Lower leg skin (tissue), 4 donors: Measurements from ENCODE around the gene PHF13. TPM values are rescaled to one million over a fixed set of nuclear protein-coding genes. Genes with fewer than 3 reads are reported as not detected.
"Not testable (repeated sequence)": the region's sequence is repeated elsewhere in the genome, so short reads cannot be mapped to it uniquely, and the experiment has no call there.

ENCODE experiments used
- DNase-seq, 2 donors: peaks; one replicate each; pipeline ENCODE4 v3.0.0-alpha.2; 2019; ENCODE audit warnings: low spot score in 2 of 2
- H3K4me3 ChIP-seq: fragments of 200-600 bp; sonication (generic); 2 replicates; pipeline ENCODE4 v1.5.1; 2017; ENCODE audit warnings: mild to moderate bottlenecking, low read depth; ENCODE audit not compliant: poor library complexity, severe bottlenecking
- CTCF ChIP-seq, 3 donors: fragments of 450-650 bp; IDR thresholded peaks; one replicate each; pipeline ENCODE4 v1.5.1; 2016; ENCODE audit warnings: antibody characterized with exemption in 3 of 3, mild to moderate bottlenecking in 3 of 3, moderate library complexity in 2 of 3
- POLR2A ChIP-seq, 2 donors: fragments of 450-650 bp; IDR thresholded peaks; one replicate each; pipeline ENCODE4 v1.6.1; 2016 to 2017; ENCODE audit warnings: antibody characterized with exemption in 2 of 2, mild to moderate bottlenecking in 1 of 2, moderate library complexity in 1 of 2
- WGBS, 2 donors: methylation state at CpG; one replicate each; pipeline ENCODE4 v1.1.5; 2018; 5-methylcytosine and 5-hydroxymethylcytosine counted together
- intact Hi-C: fragments of 100-400 bp; cut with DNase I; formaldehyde crosslinking; loops from one replicate; pipeline ENCODE4 v1.15.0; 2023; ENCODE audit warnings: low total_unique reads
- total RNA-seq, 4 donors: library from RNA; depleted of rRNA; stranded (reverse); fragments of >200 nt; gene quantifications; one replicate each; pipeline ENCODE4 v1.1.0, GENCODE V29; 2016

PHF13 gene
- total RNA-seq, 4 donors from 2014 or later = 18.4 to 26.7 (median 21.1) TPM

GRCh38 chr1:6631058-6631457, 17.5 kb downstream of the PHF13 start:
- intact Hi-C loops = loop anchor here (10.0 kb wide), 1 partner anchor 56 kb away; the partner anchor contains the start of gene ZBTB48
- no peak for DNase-seq
- 89 to 95% methylated on average over 8 of the region's 8 CpGs for WGBS, 2 donors
- H3K4me3 ChIP-seq = no peak overlapping the region
- TF ChIP-seq POLR2A (IDR thresholded peaks at IDR 0.05) = no peak
- no peak for TF ChIP-seq CTCF (IDR thresholded peaks at IDR 0.05)

- intact Hi-C loops = loop anchor here (10.0 kb wide), 1 partner anchor 58 kb away; the partner anchor contains the start of gene ZBTB48
- H3K4me3 ChIP-seq = no peak overlapping the region
- no peak for TF ChIP-seq POLR2A (IDR thresholded peaks at IDR 0.05)
- 91 to 93% methylated on average over 26 to 27 of the region's 30 CpGs for WGBS, 2 donors
- DNase-seq = no peak
Observed at GRCh38 chr1:6632588-6633514, 19.3 kb downstream of the PHF13 start.

- intact Hi-C loops = loop anchor here (10.0 kb wide), 1 partner anchor 60 kb away; the partner anchor contains the start of gene ZBTB48
- TF ChIP-seq CTCF (IDR thresholded peaks at IDR 0.05) (no peak), POLR2A (IDR thresholded peaks at IDR 0.05) (no peak)
- 66 to 85% methylated on average over 16 to 23 of the region's 29 CpGs for WGBS, 2 donors
- DNase-seq = no peak
- H3K4me3 ChIP-seq = no peak overlapping the region
Observed at GRCh38 chr1:6634371-6635052, 21.0 kb downstream of the PHF13 start.

GRCh38 chr1:6635161-6635909, 21.8 kb downstream of the PHF13 start:
- 87 to 91% methylated on average over 20 of the region's 20 CpGs for WGBS, 2 donors
- TF ChIP-seq CTCF (IDR thresholded peaks at IDR 0.05) (no peak), POLR2A (IDR thresholded peaks at IDR 0.05) (no peak)
- DNase-seq = no peak
- intact Hi-C loops = loop anchor here (10.0 kb wide), 1 partner anchor 61 kb away; the partner anchor contains the start of gene ZBTB48
- H3K4me3 ChIP-seq = no peak overlapping the region

GRCh38 chr1:6635910-6636760, 22.6 kb downstream of the PHF13 start:
- intact Hi-C loops = loop anchor here (10.0 kb wide), 1 partner anchor 61 kb away; the partner anchor contains the start of gene ZBTB48
- H3K4me3 ChIP-seq = no peak overlapping the region
- 83 to 90% methylated on average over 16 of the region's 16 CpGs for WGBS, 2 donors
- TF ChIP-seq CTCF (IDR thresholded peaks at IDR 0.05) (no peak), POLR2A (IDR thresholded peaks at IDR 0.05) (no peak)
- DNase-seq = no peak

GRCh38 chr1:6636778-6637177, 23.2 kb downstream of the PHF13 start:
- not testable (repeated sequence) for H3K4me3 ChIP-seq, DNase-seq
- intact Hi-C loops = loop anchor here (10.0 kb wide), 1 partner anchor 62 kb away; the partner anchor contains the start of gene ZBTB48
- WGBS, 2 donors = 96% methylated on average over 6 of the region's 6 CpGs
